Neural crest cell (in vitro differentiated cells): Measurements from ENCODE around the gene GRIN1. TPM values are rescaled to one million over a fixed set of nuclear protein-coding genes. Genes with fewer than 3 reads are reported as not detected.

Source experiments
- DNase-seq: peaks from one replicate; pipeline ENCODE4 v3.0.0; 2021; ENCODE audit warnings: low read depth, mixed read lengths, low spot score
- H3K27ac Mint-ChIP-seq: one replicate; pipeline ENCODE4 v1.8.0; 2021; ENCODE audit warnings: mild to moderate bottlenecking, mixed read lengths; ENCODE audit not compliant: unreplicated experiment
- H3K27me3 Mint-ChIP-seq: 2 replicates; pipeline ENCODE4 v1.8.0; 2021; ENCODE audit warnings: low read depth, mild to moderate bottlenecking, mixed read lengths
- H3K36me3 Mint-ChIP-seq: 2 replicates; pipeline ENCODE4 v1.8.0; 2021; ENCODE audit warnings: low read depth, mild to moderate bottlenecking, mixed read lengths
- H3K4me1 Mint-ChIP-seq: 2 replicates; pipeline ENCODE4 v1.8.0; 2021; ENCODE audit warnings: mixed read lengths
- H3K4me3 Mint-ChIP-seq: one replicate; pipeline ENCODE4 v1.8.0; 2021; ENCODE audit warnings: mild to moderate bottlenecking, mixed read lengths
- H3K9me3 Mint-ChIP-seq: 2 replicates; pipeline ENCODE4 v1.8.0; 2021; ENCODE audit warnings: mixed read lengths
- CTCF ChIP-seq: fragments of 200-600 bp; sonication (generic); conservative IDR thresholded peaks from 2 replicates; pipeline ENCODE4 v1.5.0; 2021; ENCODE audit warnings: antibody characterized with exemption, mild to moderate bottlenecking
- total RNA-seq: library from RNA; stranded (reverse); gene quantifications from 2 replicates; pipeline ENCODE4 v1.2.1, GENCODE V29; 2021

The GRIN1 gene
- total RNA-seq, 1 donor from 2014 or later: 0.44 TPM

- peaks cover 5% of the 10 kb centered on the region for H3K4me1 Mint-ChIP-seq
- no peak overlapping the region for H3K27ac Mint-ChIP-seq
- TF ChIP-seq CTCF: no peak
- no peaks in the 10 kb centered on the region for H3K36me3 Mint-ChIP-seq
- H3K4me3 Mint-ChIP-seq: no peak overlapping the region
- H3K27me3 Mint-ChIP-seq: peaks cover 82% of the 10 kb centered on the region
- no peak for DNase-seq
- H3K9me3 Mint-ChIP-seq: no peaks in the 10 kb centered on the region
These were observed 20.4 kb downstream of the GRIN1 start for GRCh38 chr9:137159105-137160053.

- DNase-seq: no peak
- Mint-ChIP-seq H3K9me3 (no peaks in the 10 kb centered on the region), H3K27me3 (peaks cover 85% of the 10 kb centered on the region), H3K36me3 (no peaks in the 10 kb centered on the region), H3K4me1 (peaks cover 5% of the 10 kb centered on the region), H3K27ac (no peak overlapping the region), H3K4me3 (no peak overlapping the region)
- TF ChIP-seq CTCF: no peak
These were observed 21.1 kb downstream of the GRIN1 start for GRCh38 chr9:137160054-137160425.

GRCh38 chr9:137160716-137161557 lies 22.0 kb downstream of the GRIN1 start:
- Mint-ChIP-seq H3K36me3 (no peaks in the 10 kb centered on the region), H3K9me3 (no peaks in the 10 kb centered on the region), H3K27me3 (peaks cover 88% of the 10 kb centered on the region), H3K4me1 (peaks cover 5% of the 10 kb centered on the region), H3K4me3 (no peak overlapping the region), H3K27ac (no peak overlapping the region)
- no peak for TF ChIP-seq CTCF
- DNase-seq: no peak

GRCh38 chr9:137161558-137162486 lies 22.9 kb downstream of the GRIN1 start:
- Mint-ChIP-seq H3K4me3 (no peak overlapping the region), H3K9me3 (no peaks in the 10 kb centered on the region), H3K27ac (no peak overlapping the region), H3K36me3 (no peaks in the 10 kb centered on the region), H3K4me1 (peaks cover 5% of the 10 kb centered on the region), H3K27me3 (peaks cover 94% of the 10 kb centered on the region)
- DNase-seq: no peak
- no peak for TF ChIP-seq CTCF
